Measurements from ENCODE around the gene FAM174C. TPM values are rescaled to one million over a fixed set of nuclear protein-coding genes. Genes with fewer than 3 reads are reported as not detected.
A peak's percentile ranks its signal among the peaks of the same experiment; 100 is the strongest.

The FAM174C gene
- polyA plus RNA-seq, 4 donors = 40.0 to 118 (median 82.3) TPM

GRCh38 chr19:1292419-1293151, 17.3 kb downstream of the FAM174C start:
- FAIRE-seq (no peak), DNase-seq (no peak)
- H3K9me3 ChIP-seq (ENCODE audit: control insufficient read depth in 2 of 2, insufficient read depth in 1 of 2, low read depth in 1 of 2, low read length in 1 of 2) = no peaks in the 10 kb centered on the region
- peaks cover 0 to 2% (median 0%) of the 10 kb centered on the region in 3 donors for H3K27me3 ChIP-seq (ENCODE audit: control insufficient read depth in 3 of 3, insufficient read depth in 3 of 3, low read length in 3 of 3)
- H3K4me3 ChIP-seq (ENCODE audit: low read depth in 1 of 3, low read length in 3 of 3) = no peak overlapping the region
- 80 to 83% (median 81%) methylated on average over 17 of the region's 17 CpGs for WGBS, 3 donors
- peaks cover 0 to 89% (median 0%) of the 10 kb centered on the region in 3 donors for H3K36me3 ChIP-seq (ENCODE audit: control insufficient read depth in 3 of 3, insufficient read depth in 2 of 3, low read depth in 1 of 3, low read length in 3 of 3)
- peaks cover 0 to 68% (median 4%) of the 10 kb centered on the region in 3 donors for H3K4me1 ChIP-seq (ENCODE audit: control insufficient read depth in 3 of 3, insufficient read depth in 2 of 3, low read depth in 1 of 3, low read length in 2 of 3)
- peak overlapping the region in 2 of 3 donors; percentile 77 to 94 for H3K27ac ChIP-seq (ENCODE audit: low read depth in 1 of 3, low read length in 2 of 3)

GRCh38 chr19:1293782-1294604, 18.7 kb downstream of the FAM174C start:
- Histone ChIP-seq H3K36me3 (ENCODE audit: control insufficient read depth in 3 of 3, insufficient read depth in 2 of 3, low read depth in 1 of 3, low read length in 3 of 3) (peaks cover 0 to 86% (median 0%) of the 10 kb centered on the region in 3 donors), H3K27me3 (ENCODE audit: control insufficient read depth in 3 of 3, insufficient read depth in 3 of 3, low read length in 3 of 3) (peaks cover 0 to 2% (median 0%) of the 10 kb centered on the region in 3 donors), H3K9me3 (ENCODE audit: control insufficient read depth in 2 of 2, insufficient read depth in 1 of 2, low read depth in 1 of 2, low read length in 1 of 2) (no peaks in the 10 kb centered on the region), H3K4me3 (ENCODE audit: low read depth in 1 of 3, low read length in 3 of 3) (no peak overlapping the region), H3K27ac (ENCODE audit: low read depth in 1 of 3, low read length in 2 of 3) (no peak overlapping the region), H3K4me1 (ENCODE audit: control insufficient read depth in 3 of 3, insufficient read depth in 2 of 3, low read depth in 1 of 3, low read length in 2 of 3) (peaks cover 0 to 58% (median 4%) of the 10 kb centered on the region in 3 donors)
- WGBS, 3 donors = 83 to 84% (median 83%) methylated on average over 29 to 35 of the region's 35 CpGs
- DNase-seq (no peak), FAIRE-seq (no peak)

DNA sequence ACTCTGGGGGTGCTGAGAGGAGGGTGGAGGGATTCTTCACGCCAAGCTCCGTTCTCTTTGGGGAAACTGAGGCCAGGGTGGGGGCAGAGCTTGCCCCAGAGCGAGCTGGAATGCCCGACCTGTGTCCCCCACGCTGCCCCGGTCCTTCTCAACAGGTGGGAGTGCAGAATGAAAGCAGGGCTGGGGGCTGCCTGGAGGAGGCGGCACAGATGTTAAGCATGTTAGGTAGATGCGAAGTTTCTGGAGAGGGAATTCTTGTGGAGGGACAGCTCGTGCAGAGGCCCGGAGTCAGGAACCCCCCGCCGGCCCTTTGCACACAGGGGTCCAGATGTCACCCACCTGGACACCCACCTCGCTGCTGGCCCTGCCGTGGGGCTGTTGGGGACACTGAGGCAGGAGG, 19.4 kb downstream of the FAM174C start:
- WGBS, 3 donors = 76 to 80% (median 79%) methylated on average over 14 of the region's 14 CpGs
- no peak for FAIRE-seq

GRCh38 chr19:1295169-1296012, 20.1 kb downstream of the FAM174C start:
- peaks cover 0 to 46% (median 4%) of the 10 kb centered on the region in 3 donors for H3K4me1 ChIP-seq (ENCODE audit: control insufficient read depth in 3 of 3, insufficient read depth in 2 of 3, low read depth in 1 of 3, low read length in 2 of 3)
- H3K36me3 ChIP-seq (ENCODE audit: control insufficient read depth in 3 of 3, insufficient read depth in 2 of 3, low read depth in 1 of 3, low read length in 3 of 3) = peaks cover 0 to 87% (median 0%) of the 10 kb centered on the region in 3 donors
- DNase-seq (no peak), FAIRE-seq (no peak)
- H3K9me3 ChIP-seq (ENCODE audit: control insufficient read depth in 2 of 2, insufficient read depth in 1 of 2, low read depth in 1 of 2, low read length in 1 of 2) = no peaks in the 10 kb centered on the region
- WGBS, 3 donors = 35 to 63% (median 35%) methylated on average over 70 to 82 of the region's 82 CpGs
- H3K27me3 ChIP-seq (ENCODE audit: control insufficient read depth in 3 of 3, insufficient read depth in 3 of 3, low read length in 3 of 3) = peaks cover 0 to 2% (median 0%) of the 10 kb centered on the region in 3 donors
- no peak overlapping the region for H3K4me3 ChIP-seq (ENCODE audit: low read depth in 1 of 3, low read length in 3 of 3)
- H3K27ac ChIP-seq (ENCODE audit: low read depth in 1 of 3, low read length in 2 of 3) = no peak overlapping the region

More for the DNA sequence above, 19.4 kb downstream of the FAM174C start:
- no peaks in the 10 kb centered on the region for H3K9me3 ChIP-seq (ENCODE audit: control insufficient read depth in 2 of 2, insufficient read depth in 1 of 2, low read depth in 1 of 2, low read length in 1 of 2)
- no peak overlapping the region for H3K27ac ChIP-seq (ENCODE audit: low read depth in 1 of 3, low read length in 2 of 3)
- DNase-seq = no peak
- H3K36me3 ChIP-seq (ENCODE audit: control insufficient read depth in 3 of 3, insufficient read depth in 2 of 3, low read depth in 1 of 3, low read length in 3 of 3) = peaks cover 0 to 86% (median 0%) of the 10 kb centered on the region in 3 donors
- peaks cover 0 to 2% (median 0%) of the 10 kb centered on the region in 3 donors for H3K27me3 ChIP-seq (ENCODE audit: control insufficient read depth in 3 of 3, insufficient read depth in 3 of 3, low read length in 3 of 3)
- H3K4me3 ChIP-seq (ENCODE audit: low read depth in 1 of 3, low read length in 3 of 3) = no peak overlapping the region
- H3K4me1 ChIP-seq (ENCODE audit: control insufficient read depth in 3 of 3, insufficient read depth in 2 of 3, low read depth in 1 of 3, low read length in 2 of 3) = peaks cover 0 to 53% (median 4%) of the 10 kb centered on the region in 3 donors

- peaks cover 0 to 39% (median 4%) of the 10 kb centered on the region in 3 donors for H3K4me1 ChIP-seq (ENCODE audit: control insufficient read depth in 3 of 3, insufficient read depth in 2 of 3, low read depth in 1 of 3, low read length in 2 of 3)
- H3K9me3 ChIP-seq (ENCODE audit: control insufficient read depth in 2 of 2, insufficient read depth in 1 of 2, low read depth in 1 of 2, low read length in 1 of 2) = no peaks in the 10 kb centered on the region
- FAIRE-seq (no peak), DNase-seq (no peak)
- H3K27ac ChIP-seq (ENCODE audit: low read depth in 1 of 3, low read length in 2 of 3) = no peak overlapping the region
- H3K4me3 ChIP-seq (ENCODE audit: low read depth in 1 of 3, low read length in 3 of 3) = no peak overlapping the region
- peaks cover 0 to 87% (median 0%) of the 10 kb centered on the region in 3 donors for H3K36me3 ChIP-seq (ENCODE audit: control insufficient read depth in 3 of 3, insufficient read depth in 2 of 3, low read depth in 1 of 3, low read length in 3 of 3)
- peaks cover 0 to 2% (median 0%) of the 10 kb centered on the region in 3 donors for H3K27me3 ChIP-seq (ENCODE audit: control insufficient read depth in 3 of 3, insufficient read depth in 3 of 3, low read length in 3 of 3)
- 84 to 96% (median 90%) methylated on average over 11 to 12 of the region's 13 CpGs for WGBS, 3 donors
Measured at GRCh38 chr19:1296078-1296477, 20.7 kb downstream of the FAM174C start.

GRCh38 chr19:1296575-1297271, 21.4 kb downstream of the FAM174C start:
- WGBS, 3 donors = 86 to 90% (median 90%) methylated on average over 22 to 24 of the region's 24 CpGs
- peaks cover 0 to 33% (median 4%) of the 10 kb centered on the region in 3 donors for H3K4me1 ChIP-seq (ENCODE audit: control insufficient read depth in 3 of 3, insufficient read depth in 2 of 3, low read depth in 1 of 3, low read length in 2 of 3)
- H3K36me3 ChIP-seq (ENCODE audit: control insufficient read depth in 3 of 3, insufficient read depth in 2 of 3, low read depth in 1 of 3, low read length in 3 of 3) = peaks cover 0 to 86% (median 0%) of the 10 kb centered on the region in 3 donors
- peaks cover 0 to 2% (median 0%) of the 10 kb centered on the region in 3 donors for H3K27me3 ChIP-seq (ENCODE audit: control insufficient read depth in 3 of 3, insufficient read depth in 3 of 3, low read length in 3 of 3)
- no peak overlapping the region for H3K27ac ChIP-seq (ENCODE audit: low read depth in 1 of 3, low read length in 2 of 3)
- DNase-seq (no peak), FAIRE-seq (no peak)
- H3K9me3 ChIP-seq (ENCODE audit: control insufficient read depth in 2 of 2, insufficient read depth in 1 of 2, low read depth in 1 of 2, low read length in 1 of 2) = no peaks in the 10 kb centered on the region
- H3K4me3 ChIP-seq (ENCODE audit: low read depth in 1 of 3, low read length in 3 of 3) = no peak overlapping the region

- FAIRE-seq = no peak
- peaks cover 0 to 18% (median 0%) of the 10 kb centered on the region in 3 donors for H3K4me1 ChIP-seq (ENCODE audit: control insufficient read depth in 3 of 3, insufficient read depth in 2 of 3, low read depth in 1 of 3, low read length in 2 of 3)
- peaks cover 0 to 2% (median 0%) of the 10 kb centered on the region in 3 donors for H3K27me3 ChIP-seq (ENCODE audit: control insufficient read depth in 3 of 3, insufficient read depth in 3 of 3, low read length in 3 of 3)
- H3K4me3 ChIP-seq (ENCODE audit: low read depth in 1 of 3, low read length in 3 of 3) = no peak overlapping the region
- no peak overlapping the region for H3K27ac ChIP-seq (ENCODE audit: low read depth in 1 of 3, low read length in 2 of 3)
- DNase-seq = no peak
- H3K36me3 ChIP-seq (ENCODE audit: control insufficient read depth in 3 of 3, insufficient read depth in 2 of 3, low read depth in 1 of 3, low read length in 3 of 3) = peaks cover 0 to 77% (median 0%) of the 10 kb centered on the region in 3 donors
- no peaks in the 10 kb centered on the region for H3K9me3 ChIP-seq (ENCODE audit: control insufficient read depth in 2 of 2, insufficient read depth in 1 of 2, low read depth in 1 of 2, low read length in 1 of 2)
- WGBS, 3 donors = 82 to 90% (median 87%) methylated on average over 8 of the region's 8 CpGs
Measured at GRCh38 chr19:1298235-1298634, 22.9 kb downstream of the FAM174C start.
